Central memory CD8-positive, alpha-beta T cell (primary cell): ENCODE results near the gene ALOX15B.

Experiments
- ATAC-seq: fragments of 150-1000 bp; cut with Tn5 transposase; replicated peaks from 2 replicates; pipeline ENCODE4 v1.10.0; 2022; ENCODE audit warnings: mild to moderate bottlenecking, moderate FRiP score, moderate number of reproducible peaks; ENCODE audit not compliant: poor library complexity, severe bottlenecking; ENCODE audit errors: extremely low read depth
- DNase-seq, 2 donors: peaks; one replicate each; pipeline ENCODE4 v3.0.0; 2021; ENCODE audit warnings: low spot score in 2 of 2
- H3K27ac Mint-ChIP-seq: one replicate; pipeline ENCODE4 v1.8.0; 2022; ENCODE audit warnings: low read depth, mild to moderate bottlenecking, moderate library complexity, mixed read lengths
- H3K27me3 Mint-ChIP-seq: one replicate; pipeline ENCODE4 v1.8.0; 2022; ENCODE audit warnings: mixed read lengths
- H3K36me3 Mint-ChIP-seq: one replicate; pipeline ENCODE4 v1.8.0; 2022; ENCODE audit warnings: mild to moderate bottlenecking, moderate library complexity, mixed read lengths; ENCODE audit not compliant: insufficient read depth
- H3K4me1 Mint-ChIP-seq: one replicate; pipeline ENCODE4 v1.8.0; 2022; ENCODE audit warnings: mixed read lengths
- H3K4me3 Mint-ChIP-seq: one replicate; pipeline ENCODE4 v1.8.0; 2022; ENCODE audit warnings: mild to moderate bottlenecking, moderate library complexity, mixed read lengths
- H3K9me3 Mint-ChIP-seq: one replicate; pipeline ENCODE4 v1.8.0; 2022; ENCODE audit warnings: mixed read lengths

The ALOX15B gene

GRCh38 chr17:8087952-8088230 is 49.0 kb downstream of the ALOX15B start:
- Mint-ChIP-seq H3K4me3 (no peak overlapping the region), H3K27me3 (peaks cover 73% of the 10 kb centered on the region), H3K36me3 (peaks cover 1% of the 10 kb centered on the region), H3K9me3 (no peaks in the 10 kb centered on the region), H3K4me1 (no peaks in the 10 kb centered on the region), H3K27ac (no peak overlapping the region)
- ATAC-seq (no peak), DNase-seq (no peak)

DNA sequence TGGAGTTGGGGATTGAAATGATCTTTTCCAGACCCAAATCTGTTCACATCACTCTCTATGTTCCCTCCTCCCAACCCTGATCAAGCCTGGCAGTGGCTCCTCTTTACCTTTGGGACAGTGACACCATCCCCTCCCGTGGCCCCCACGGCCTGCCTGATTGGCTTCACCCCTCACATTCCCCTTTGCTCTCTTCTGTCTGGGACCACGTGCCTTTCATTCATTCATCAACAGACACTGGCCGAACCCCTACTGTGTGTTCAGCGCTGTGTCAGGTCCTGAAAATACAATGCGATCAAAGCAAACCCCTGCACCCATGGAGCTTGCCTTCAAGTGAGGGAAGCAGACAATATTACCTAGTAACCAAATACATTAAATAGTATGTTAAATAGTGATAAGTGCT is 50.9 kb downstream of the ALOX15B start:
- ATAC-seq (no peak), DNase-seq (no peak)
- Mint-ChIP-seq H3K36me3 (peaks cover 6% of the 10 kb centered on the region), H3K9me3 (no peaks in the 10 kb centered on the region), H3K27me3 (peaks cover 70% of the 10 kb centered on the region), H3K27ac (no peak overlapping the region), H3K4me3 (no peak overlapping the region), H3K4me1 (peaks cover 7% of the 10 kb centered on the region)

GRCh38 chr17:8091033-8091687 is 52.3 kb downstream of the ALOX15B start:
- DNase-seq: no peak
- Mint-ChIP-seq H3K27me3 (peaks cover 72% of the 10 kb centered on the region), H3K36me3 (peaks cover 5% of the 10 kb centered on the region)

GRCh38 chr17:8095361-8095760 is 56.5 kb downstream of the ALOX15B start:
- no peak for ATAC-seq
- Mint-ChIP-seq H3K4me1 (peaks cover 7% of the 10 kb centered on the region), H3K4me3 (no peak overlapping the region), H3K27me3 (peaks cover 42% of the 10 kb centered on the region), H3K27ac (no peak overlapping the region), H3K9me3 (no peaks in the 10 kb centered on the region), H3K36me3 (peaks cover 5% of the 10 kb centered on the region)
- no peak for DNase-seq

More at GRCh38 chr17:8091033-8091687, 52.3 kb downstream of the ALOX15B start:
- H3K27ac Mint-ChIP-seq: no peak overlapping the region
- peaks cover 7% of the 10 kb centered on the region for H3K4me1 Mint-ChIP-seq
- no peak for ATAC-seq
- no peaks in the 10 kb centered on the region for H3K9me3 Mint-ChIP-seq
- no peak overlapping the region for H3K4me3 Mint-ChIP-seq

GRCh38 chr17:8096541-8096940 is 57.7 kb downstream of the ALOX15B start:
- H3K27me3 Mint-ChIP-seq: peaks cover 30% of the 10 kb centered on the region
- no peak for ATAC-seq
- no peak for DNase-seq
- peaks cover 5% of the 10 kb centered on the region for H3K36me3 Mint-ChIP-seq
- H3K27ac Mint-ChIP-seq: no peak overlapping the region
- H3K4me3 Mint-ChIP-seq: no peak overlapping the region
- H3K9me3 Mint-ChIP-seq: no peaks in the 10 kb centered on the region
- H3K4me1 Mint-ChIP-seq: peaks cover 7% of the 10 kb centered on the region
